NCI-H1436 (cell line): ENCODE measurements around the gene VEGFA.

Source experiments
- DNase-seq: peaks from one replicate; lab custom pipeline; 2025; lab: John Stamatoyannopoulos, UW

The VEGFA gene

GRCh38 chr6:43785220-43785752 lies 15.3 kb downstream of the VEGFA start:
- DNase-seq: no peak

- no peak for DNase-seq
Observed at GRCh38 chr6:43785904-43786303, 15.9 kb downstream of the VEGFA start.

GRCh38 chr6:43786664-43787329 lies 16.8 kb downstream of the VEGFA start:
- no peak for DNase-seq

GRCh38 chr6:43788301-43788700 lies 18.3 kb downstream of the VEGFA start:
- no peak for DNase-seq

- DNase-seq: no peak
Observed at GRCh38 chr6:43789447-43789846, 19.4 kb downstream of the VEGFA start.

GRCh38 chr6:43790031-43790430 lies 20.0 kb downstream of the VEGFA start:
- no peak for DNase-seq

- DNase-seq: no peak
Observed at GRCh38 chr6:43791745-43792422, 21.9 kb downstream of the VEGFA start.

GRCh38 chr6:43793154-43793874 lies 23.3 kb downstream of the VEGFA start:
- no peak for DNase-seq

- DNase-seq: no peak
Observed at GRCh38 chr6:43793875-43794242, 23.8 kb downstream of the VEGFA start.

- no peak for DNase-seq
Observed at GRCh38 chr6:43795421-43795820, 25.4 kb downstream of the VEGFA start.

- no peak for DNase-seq
Observed at GRCh38 chr6:43796168-43796567, 26.2 kb downstream of the VEGFA start.

GRCh38 chr6:43796903-43797890 lies 27.2 kb downstream of the VEGFA start:
- DNase-seq: no peak

GRCh38 chr6:43797919-43798318 lies 27.9 kb downstream of the VEGFA start:
- DNase-seq: no peak

- no peak for DNase-seq
Observed at GRCh38 chr6:43798688-43799444, 28.9 kb downstream of the VEGFA start.

- DNase-seq: no peak
Observed at GRCh38 chr6:43799551-43800297, 29.7 kb downstream of the VEGFA start.

- no peak for DNase-seq
Observed at GRCh38 chr6:43800298-43800623, 30.2 kb downstream of the VEGFA start.

- DNase-seq: no peak
Observed at GRCh38 chr6:43800746-43801494, 30.9 kb downstream of the VEGFA start.

- DNase-seq: no peak
Observed at GRCh38 chr6:43801495-43802181, 31.6 kb downstream of the VEGFA start.
